ENCODE data around the gene TDG. TPM values are rescaled to one million over a fixed set of nuclear protein-coding genes. Genes with fewer than 3 reads are reported as not detected.

Gene TDG
- total RNA-seq (2014; rRNA removed; shearing (Covaris generic)): 20.7 and 32.9 TPM in 2 replicates

DNA sequence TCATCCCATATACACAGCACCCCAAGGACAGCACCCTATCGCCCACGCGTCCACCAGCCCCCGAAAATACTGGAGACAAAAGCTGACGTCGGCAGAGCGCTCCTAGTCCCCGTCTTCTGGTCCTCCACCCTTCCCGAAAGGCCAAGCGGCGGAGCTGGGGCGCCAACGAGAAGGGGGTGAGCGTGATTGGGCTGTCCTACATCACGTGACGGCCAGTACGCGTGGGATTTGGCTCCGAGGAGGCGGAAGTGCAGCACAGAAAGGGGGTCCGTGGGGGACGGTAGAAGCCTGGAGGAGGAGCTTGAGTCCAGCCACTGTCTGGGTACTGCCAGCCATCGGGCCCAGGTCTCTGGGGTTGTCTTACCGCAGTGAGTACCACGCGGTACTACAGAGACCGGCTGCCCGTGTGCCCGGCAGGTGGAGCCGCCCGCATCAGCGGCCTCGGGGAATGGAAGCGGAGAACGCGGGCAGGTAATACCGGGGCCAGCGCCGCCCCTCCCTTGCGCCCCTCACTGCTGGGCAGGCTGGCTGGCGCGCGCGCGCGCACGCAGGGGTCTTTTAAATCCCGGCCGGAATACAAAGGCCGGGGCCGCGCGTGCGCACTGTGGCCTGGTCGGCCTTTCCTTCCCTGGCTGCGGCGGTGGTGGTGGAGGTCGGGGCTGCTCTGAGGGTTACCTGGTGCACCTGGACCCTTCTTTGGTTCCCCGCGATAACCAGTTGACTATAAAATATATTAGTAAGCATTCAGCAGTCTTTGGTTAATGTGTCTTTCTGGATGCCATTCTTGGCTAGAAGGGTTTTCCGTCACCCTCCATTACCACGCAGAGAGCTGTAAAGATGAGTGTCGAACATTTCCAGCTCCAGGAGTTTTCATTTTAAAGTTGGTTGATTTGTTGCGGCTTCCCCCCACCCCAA is at the start of gene TDG:
Gene TDG (plus strand): TSS at position 283 of the 915 bp plus-strand sequence. CDS start 166 bp downstream, at position 449.
- peak; percentile 98 for DNase-seq (ENCODE audit: low read depth)

DNA sequence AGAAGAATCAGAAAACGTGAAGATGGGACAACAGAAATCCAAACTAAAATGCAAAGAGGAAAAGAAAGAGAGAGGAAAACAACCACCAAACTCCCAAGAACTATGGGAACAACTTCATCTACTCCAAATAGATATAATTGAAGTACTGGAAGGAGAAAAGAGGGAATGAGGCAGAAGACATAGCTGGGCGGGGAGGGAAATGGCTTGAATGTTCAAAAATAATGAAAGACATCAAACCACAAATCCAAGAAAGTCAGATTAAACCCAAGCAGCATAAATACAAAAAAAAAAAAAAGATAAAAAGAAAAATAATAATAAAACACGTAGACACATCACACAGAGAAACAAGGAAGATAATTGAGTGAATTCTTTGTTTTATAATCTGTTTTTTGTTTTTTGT is 47.8 kb upstream of the TDG start:
- no peak for DNase-seq (ENCODE audit: low read depth)

GRCh38 chr12:103924761-103925641 is 40.7 kb upstream of the TDG start:
- peak; percentile 85 for DNase-seq (ENCODE audit: low read depth)

DNA sequence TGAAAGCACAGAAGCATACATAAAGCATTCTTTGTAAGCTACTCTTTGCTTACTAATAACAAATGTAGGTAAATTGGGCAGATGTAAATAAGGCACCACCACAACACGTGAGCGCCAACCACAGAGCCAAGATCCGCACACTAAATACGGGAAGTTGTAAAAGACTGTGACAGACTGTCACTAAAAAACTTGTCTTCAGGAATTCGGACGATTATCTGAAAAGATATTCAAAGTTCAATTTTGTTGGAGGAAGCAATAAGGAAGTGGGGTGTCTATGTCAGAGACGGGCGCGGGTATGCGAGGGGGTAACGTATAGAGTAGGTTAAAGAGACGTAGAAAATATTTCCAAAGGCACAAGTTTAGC is 37.0 kb upstream of the TDG start:
- DNase-seq (ENCODE audit: low read depth): no peak

DNA sequence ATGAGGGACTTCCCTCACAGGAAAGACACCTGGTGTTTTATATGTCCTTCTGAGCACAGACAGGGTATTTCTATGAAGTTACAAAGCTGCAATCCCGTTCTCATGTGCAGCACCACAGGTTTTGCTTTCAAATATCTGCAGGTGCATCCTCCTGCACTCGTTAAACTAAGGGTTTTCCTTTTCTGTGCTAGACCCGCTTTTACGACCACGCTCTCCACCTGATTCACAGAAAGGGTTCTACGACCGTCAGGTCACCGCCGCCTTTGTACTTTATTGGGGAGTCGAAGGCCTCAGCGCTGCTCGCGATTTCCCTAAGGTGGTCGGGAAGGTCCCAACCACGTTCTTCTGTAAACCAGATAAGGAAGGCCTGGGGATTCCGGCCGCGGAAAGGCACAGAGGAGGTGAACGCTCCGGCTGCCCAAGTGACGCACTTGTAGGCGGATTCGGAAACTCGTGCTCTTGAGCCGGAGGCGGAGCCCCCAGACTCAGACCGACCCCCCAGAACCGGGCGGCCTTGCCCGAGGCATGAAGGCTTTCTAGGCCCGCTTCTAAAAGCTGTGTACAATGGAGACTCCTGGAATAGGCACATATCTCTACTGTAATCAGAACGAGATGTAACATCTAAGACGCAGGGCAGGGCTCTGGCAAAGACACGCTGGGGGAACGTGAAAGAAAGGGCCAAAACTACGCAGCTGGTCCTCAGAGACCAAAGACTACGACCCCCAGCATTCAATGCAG is 36.5 kb upstream of the TDG start:
- peak; percentile 90 for DNase-seq (ENCODE audit: low read depth)

- DNase-seq (ENCODE audit: low read depth): no peak
These were observed 36.0 kb upstream of the TDG start for GRCh38 chr12:103929784-103930033.

- peak; percentile 100 for DNase-seq (ENCODE audit: low read depth)
These were observed 35.5 kb upstream of the TDG start, which contains the start of gene HSP90B1 for GRCh38 chr12:103930034-103930786. Gene HSP90B1 (plus strand): TSS chr12:103930410. CDS start chr12:103930516, 106 bp downstream.

DNA sequence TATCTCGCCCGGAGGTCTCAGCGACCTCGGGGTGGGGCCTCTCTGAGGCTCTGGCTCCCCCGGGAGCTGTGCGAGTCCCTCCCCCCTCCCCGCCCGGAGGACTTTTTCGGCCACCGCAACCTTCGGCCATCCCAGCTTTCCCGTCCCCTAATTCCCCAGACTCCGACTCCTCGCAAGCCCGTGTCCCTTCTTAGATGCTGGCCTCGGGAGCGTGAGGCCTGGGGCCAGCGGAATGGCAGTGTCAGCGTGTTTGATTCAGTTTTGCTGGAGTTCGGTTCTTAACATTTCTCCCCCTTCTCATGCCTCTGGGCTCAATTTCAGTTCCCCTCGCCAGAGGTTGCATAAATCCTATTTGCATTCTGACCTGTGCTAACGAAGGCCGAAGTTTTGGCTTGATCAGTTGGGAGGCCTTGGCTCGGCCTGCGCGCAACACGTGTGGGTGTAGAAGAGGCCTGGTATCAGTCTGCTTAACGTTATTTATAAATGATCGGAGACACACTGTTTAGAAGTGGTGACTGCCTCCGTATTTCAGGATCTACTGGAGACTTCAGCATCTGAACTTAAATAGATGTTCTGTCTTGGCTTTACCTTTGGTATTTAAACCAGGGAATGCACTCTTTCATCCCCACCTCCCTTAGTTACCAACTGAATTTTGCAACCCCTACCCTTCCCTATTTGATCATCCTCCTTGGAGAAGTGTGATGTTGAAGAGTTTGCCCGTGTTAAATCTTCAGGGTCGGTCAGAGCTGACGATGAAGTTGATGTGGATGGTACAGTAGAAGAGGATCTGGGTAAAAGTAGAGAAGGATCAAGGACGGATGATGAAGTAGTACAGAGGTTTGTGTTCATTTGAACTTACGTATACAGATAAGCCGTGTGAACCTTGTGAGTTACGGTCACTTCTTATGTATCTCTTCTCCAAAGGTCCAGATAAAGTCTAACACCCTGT is 34.6 kb upstream of the TDG start:
- DNase-seq (ENCODE audit: low read depth): peak; percentile 31

- no peak for DNase-seq (ENCODE audit: low read depth)
These were observed 32.4 kb upstream of the TDG start for GRCh38 chr12:103933237-103933636.

- no peak for DNase-seq (ENCODE audit: low read depth)
These were observed 29.0 kb upstream of the TDG start for GRCh38 chr12:103936679-103937078.

DNA sequence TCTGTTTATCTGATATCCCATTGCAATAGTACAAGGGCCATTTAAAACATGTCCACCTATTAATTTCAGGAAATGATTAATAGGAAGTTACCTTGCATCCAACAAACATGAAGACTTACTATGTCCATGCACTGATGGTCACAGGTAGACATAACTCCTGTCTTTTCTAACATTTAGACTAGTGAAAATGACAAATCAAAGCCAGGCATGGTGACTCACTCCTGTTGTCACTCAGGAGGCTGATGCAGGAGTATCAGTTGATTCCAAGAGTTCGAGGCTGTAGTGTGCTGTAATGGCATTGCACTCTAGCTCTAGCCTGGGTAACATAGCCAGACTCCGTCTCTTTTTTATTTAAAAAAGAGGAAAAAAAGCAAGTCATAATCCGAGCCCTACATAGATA is 20.7 kb upstream of the TDG start:
- DNase-seq (ENCODE audit: low read depth): peak; percentile 27

- DNase-seq (ENCODE audit: low read depth): no peak
These were observed 17.7 kb upstream of the TDG start for GRCh38 chr12:103947871-103948555.

DNA sequence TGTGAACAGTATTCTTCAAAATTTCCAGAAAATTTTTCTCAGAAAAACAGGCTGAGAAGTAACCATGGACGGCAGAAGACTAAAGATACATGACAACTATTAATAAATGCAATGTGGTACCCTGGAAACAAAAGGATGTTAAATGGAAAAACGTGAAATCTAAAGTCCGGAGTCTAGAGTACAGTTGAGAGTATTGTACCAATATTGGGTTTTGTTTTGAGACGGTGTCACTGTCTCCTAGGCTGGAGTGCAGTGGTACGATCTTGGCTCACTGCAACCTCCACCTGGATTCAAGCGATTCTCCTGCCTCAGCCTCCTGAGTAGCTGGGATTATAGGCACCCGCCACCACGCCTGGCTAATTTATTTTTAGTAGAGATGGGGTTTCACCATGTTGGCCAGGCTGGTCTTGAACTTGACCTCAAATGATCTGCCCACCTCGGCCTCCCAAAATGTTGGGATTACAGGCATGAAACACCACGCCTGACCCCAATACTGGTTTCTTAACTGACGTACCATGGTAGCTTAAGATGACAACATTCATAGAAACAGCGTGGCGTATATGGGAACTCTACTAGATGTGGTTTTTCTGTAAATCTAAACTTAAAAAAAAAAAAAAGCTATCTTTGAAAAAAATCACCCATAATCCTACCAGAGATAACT is 16.8 kb upstream of the TDG start:
- no peak for DNase-seq (ENCODE audit: low read depth)

- DNase-seq (ENCODE audit: low read depth): no peak
These were observed 13.2 kb upstream of the TDG start for GRCh38 chr12:103952497-103952896.

- DNase-seq (ENCODE audit: low read depth): no peak
These were observed 9.7 kb upstream of the TDG start for GRCh38 chr12:103955811-103956508.

- DNase-seq (ENCODE audit: low read depth): no peak
These were observed 9.1 kb upstream of the TDG start for GRCh38 chr12:103956509-103957027.

GRCh38 chr12:103957865-103958388 is 7.7 kb upstream of the TDG start:
- DNase-seq (ENCODE audit: low read depth): no peak

DNA sequence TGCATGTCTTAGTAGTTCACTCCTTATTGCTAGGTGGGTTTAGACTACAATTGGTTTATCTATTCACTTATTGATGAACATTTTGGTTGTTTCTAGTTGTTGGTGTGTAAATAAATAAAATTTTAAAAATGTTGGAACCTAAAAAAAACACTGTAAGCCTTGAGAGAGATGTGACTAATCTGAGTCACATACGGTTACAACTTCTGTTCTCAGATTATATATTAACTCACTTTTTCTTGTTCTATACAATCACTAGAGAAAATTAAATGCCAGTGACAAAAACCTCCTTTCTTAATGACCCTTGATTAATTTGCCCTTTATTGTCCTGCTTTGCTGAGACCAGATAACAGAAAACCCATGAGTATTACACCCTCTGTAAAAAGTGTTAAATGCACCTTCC is 7.1 kb upstream of the TDG start:
- no peak for DNase-seq (ENCODE audit: low read depth)
